Stimulated activated CD8-positive, alpha-beta memory T cell treated with anti-CD3 and anti-CD28 coated beads, Interleukin-15, amount 100 ng/mL, for 24 hours (primary cell): ENCODE results near the gene CAMTA1.

ENCODE experiments used
- DNase-seq: peaks from one replicate; pipeline ENCODE4 v3.0.0-alpha.2; 2020; ENCODE audit warnings: low read depth

The CAMTA1 gene

DNA sequence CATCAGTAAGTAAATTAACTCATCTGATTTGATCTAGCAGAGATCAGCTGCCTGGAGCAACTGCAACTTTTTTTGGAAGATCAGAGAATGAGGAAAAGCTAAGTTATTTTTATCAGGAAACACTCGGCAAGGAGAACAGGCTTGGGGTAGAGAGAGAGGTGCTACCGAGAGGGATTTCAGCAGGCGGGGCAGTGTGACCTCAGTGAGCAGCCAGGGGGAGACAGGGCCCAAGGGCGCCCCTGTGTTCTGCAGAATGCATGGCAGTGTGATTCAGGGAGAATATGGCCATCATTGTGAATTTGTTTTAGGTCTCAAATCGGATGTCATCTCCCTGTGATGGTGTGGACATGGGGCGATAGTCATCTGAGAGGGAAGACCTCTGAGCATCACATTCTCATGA is 501.8 kb downstream of the CAMTA1 start:
- DNase-seq, result no peak

GRCh38 chr1:7288992-7289391 is 503.7 kb downstream of the CAMTA1 start:
- no peak for DNase-seq

DNA sequence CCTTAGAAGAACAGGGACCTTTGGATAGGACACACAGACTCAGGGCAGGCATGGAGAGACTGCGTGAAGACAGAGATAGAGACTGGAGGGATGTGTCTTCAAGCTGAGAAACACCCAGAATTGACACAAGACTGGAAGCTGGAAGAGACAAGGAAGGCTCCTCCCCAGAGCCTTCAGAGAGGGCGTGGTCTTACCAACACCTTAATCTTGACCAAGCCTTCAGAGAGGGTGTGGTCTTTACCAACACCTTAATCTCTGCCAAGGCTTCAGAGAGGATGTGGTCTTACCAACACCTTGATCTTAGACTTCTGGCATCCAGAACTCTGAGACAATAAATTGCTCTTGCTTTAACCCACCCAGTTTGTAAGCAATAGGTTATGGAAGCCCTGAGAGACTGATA is 504.4 kb downstream of the CAMTA1 start:
- DNase-seq, result no peak

DNA sequence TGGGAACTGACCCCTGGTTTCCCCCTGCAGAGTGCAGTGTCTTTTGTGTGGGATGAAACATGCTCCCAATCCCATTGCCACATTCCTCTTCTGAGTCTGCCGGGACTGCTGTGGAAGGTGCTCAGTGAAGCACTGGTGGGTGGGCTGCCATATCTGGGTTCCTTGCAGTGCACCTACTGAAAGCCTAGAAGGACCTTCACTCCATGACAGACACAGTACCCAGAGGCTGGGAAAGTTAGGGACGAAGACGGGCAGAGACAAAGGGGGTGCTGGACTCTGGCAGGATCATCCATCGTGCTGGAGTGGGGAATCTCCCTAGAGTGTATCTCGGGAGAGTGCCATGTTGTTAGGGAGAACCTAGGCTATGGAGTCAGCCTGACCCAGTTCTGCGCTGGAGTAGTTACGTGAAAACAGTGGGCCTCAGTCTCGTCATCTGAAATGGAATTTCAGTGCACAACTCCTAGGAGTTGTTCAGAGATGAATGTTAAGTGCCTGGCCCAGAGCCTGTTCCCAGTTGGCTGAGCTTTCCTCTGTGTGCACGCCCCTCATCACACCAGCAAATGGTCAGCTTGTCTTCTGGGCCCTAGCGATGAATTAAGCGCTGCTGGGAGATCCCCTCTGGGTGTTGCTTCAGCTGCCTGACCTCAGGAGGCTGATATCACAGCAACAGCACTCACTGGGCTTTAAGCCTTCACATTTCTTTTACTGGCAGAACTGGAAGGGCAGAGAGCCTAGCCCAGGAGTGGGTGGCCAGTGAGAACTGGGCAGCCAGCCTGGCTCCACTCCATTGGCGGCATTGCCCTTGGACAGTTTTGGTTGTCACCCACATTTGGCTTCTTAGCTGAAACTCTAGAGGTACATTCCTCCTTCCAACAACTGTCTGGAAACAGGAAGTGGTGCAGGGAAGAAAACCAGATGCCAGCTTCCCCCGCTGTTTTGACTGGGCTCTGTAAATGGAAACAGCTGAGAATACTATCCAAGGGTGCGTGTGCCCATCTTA is 506.0 kb downstream of the CAMTA1 start:
- no peak for DNase-seq

- DNase-seq, result no peak
Measured at GRCh38 chr1:7292036-7292681, 506.9 kb downstream of the CAMTA1 start.

GRCh38 chr1:7292714-7293419 is 507.6 kb downstream of the CAMTA1 start:
- DNase-seq, result no peak

GRCh38 chr1:7293702-7294629 is 508.7 kb downstream of the CAMTA1 start:
- DNase-seq, result no peak

- no peak for DNase-seq
Measured at GRCh38 chr1:7294636-7295035, 509.4 kb downstream of the CAMTA1 start.

GRCh38 chr1:7295946-7296345 is 510.7 kb downstream of the CAMTA1 start:
- no peak for DNase-seq

DNA sequence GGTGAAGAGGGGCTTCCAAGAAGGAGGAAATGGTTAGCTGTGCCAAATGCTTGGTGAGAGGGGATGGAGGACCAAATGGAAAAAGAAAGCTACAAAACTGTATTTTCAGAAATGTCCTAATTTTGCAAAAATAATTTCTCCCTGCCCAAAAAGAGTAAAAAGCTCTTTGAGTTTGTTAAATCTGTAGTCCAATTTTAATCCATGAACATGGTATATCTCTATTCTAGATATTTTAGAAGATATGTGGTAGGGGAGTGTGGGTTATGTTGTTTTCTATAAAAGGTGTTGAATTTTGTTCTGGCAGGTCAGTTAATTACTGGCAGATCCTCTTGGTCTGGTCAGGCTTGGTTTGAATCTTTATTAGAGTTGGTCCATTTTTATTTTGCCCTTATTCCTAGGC is 511.7 kb downstream of the CAMTA1 start:
- DNase-seq, result no peak

- DNase-seq, result no peak
Measured at GRCh38 chr1:7298145-7298544, 512.9 kb downstream of the CAMTA1 start.

GRCh38 chr1:7298749-7299151 is 513.5 kb downstream of the CAMTA1 start:
- no peak for DNase-seq

DNA sequence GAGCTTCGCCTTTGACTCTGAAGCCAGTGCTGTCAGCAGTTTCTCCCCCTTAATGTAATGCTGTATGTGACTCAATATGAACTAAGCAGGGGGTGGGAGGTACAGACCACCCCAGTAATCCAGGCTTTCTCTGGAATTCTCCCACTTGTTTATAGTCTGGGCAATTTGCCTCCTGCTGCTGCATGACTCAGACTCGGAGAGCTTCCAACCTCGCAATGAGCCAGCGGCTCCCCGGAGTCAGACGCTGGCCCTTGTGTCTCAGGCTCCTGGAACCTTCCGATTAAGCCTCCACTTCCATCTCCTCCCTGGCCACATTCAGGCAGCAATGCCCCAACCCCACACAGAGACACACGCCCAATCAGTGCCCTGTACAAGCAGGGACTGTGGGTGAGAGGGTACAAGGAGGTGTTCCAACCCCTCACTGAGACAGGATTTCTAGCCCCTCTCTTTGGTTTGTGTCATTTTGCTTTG is 514.1 kb downstream of the CAMTA1 start:
- DNase-seq, result no peak

DNA sequence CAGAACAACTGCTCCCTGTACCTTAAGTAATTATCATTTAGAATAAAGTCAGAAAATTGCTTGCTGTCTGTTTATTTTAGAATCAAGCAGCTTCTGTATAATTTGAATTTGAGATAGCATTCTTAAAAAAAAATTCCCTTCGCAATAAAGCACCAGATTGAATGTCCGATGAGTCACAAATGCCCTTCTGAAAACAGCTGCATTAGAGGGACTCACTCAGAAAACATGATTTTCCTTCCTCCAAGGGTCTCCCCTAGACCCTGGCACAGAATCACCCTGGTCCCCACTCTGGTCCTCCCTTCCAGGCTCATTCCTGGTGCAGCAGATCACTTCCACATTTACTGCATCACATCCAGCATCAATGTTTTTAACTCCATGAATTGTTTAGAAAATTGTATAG is 514.7 kb downstream of the CAMTA1 start:
- no peak for DNase-seq

GRCh38 chr1:7300893-7301663 is 515.8 kb downstream of the CAMTA1 start:
- no peak for DNase-seq

GRCh38 chr1:7301664-7301981 is 516.4 kb downstream of the CAMTA1 start:
- DNase-seq, result no peak

GRCh38 chr1:7302126-7302525 is 516.9 kb downstream of the CAMTA1 start:
- DNase-seq, result no peak

DNA sequence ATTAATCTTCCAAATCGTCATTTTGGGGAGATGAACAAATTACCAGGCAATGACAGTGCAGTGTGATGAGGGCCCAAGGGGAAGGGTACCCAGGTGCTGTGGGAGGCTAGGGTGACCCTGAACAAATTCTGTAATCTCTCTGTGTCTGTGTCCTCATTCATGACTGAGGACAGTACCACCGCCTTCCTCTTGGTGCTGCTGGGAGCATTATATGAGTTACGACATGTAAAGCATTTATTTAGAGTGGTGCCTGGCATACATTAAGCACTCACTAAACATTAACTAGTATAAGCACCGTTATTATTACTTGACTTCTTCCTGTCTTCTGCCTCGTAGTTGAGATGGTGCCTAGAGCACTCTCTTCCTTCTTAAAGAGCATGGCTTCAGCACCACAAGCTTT is 517.6 kb downstream of the CAMTA1 start:
- DNase-seq, result no peak

DNA sequence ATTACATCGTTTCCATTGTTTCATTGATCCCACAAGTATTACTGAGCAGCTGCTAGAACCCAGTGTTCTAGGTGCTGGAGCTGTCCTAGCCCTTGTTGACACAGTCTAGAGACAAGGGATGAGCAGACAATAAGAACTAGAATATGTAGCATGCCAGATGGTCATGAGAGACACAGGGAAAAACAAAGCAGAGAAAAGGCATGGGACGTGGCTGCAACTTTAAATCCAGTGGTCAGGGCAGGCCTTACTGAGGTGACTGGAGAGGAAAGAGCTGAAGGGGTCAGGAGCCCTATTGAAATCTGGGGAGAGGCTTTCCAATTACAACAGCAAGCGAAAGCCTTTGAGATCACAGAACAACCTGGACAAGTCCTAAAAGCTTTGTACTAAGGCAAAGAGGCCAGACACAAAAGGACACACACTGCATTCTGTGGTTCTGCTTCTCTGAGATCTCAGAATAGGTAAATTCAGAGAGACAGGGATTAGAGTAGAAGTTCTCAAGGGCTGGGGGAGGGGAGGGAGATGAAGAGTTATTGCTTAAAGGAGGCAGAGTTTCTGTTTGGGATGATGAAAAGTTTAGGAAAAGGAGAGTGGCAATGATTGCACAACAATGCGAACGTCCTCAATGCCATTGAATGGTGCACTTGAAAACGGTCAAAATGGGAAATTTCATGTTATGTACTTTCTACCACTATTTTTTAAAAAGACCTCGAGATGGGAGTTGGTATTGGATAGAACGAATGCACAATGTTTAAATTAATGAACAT is 518.5 kb downstream of the CAMTA1 start:
- no peak for DNase-seq

GRCh38 chr1:7313081-7313546 is 527.9 kb downstream of the CAMTA1 start:
- no peak for DNase-seq
